Neural progenitor cell (in vitro differentiated cells): ENCODE measurements around the gene TMC7. TPM values are rescaled to one million over a fixed set of nuclear protein-coding genes. Genes with fewer than 3 reads are reported as not detected.
A peak's percentile ranks its signal among the peaks of the same experiment; 100 is the strongest.

Experiments
- DNase-seq: peaks from one replicate; pipeline ENCODE4 v3.0.0-alpha.2; 2016; ENCODE audit warnings: low spot score
- H2AFZ ChIP-seq: fragments of 200-600 bp; sonication (generic); replicated peaks from 2 replicates; pipeline ENCODE4 v1.6.1; 2016; ENCODE audit warnings: antibody characterized with exemption
- H3F3A ChIP-seq: fragments of 200-600 bp; sonication (generic); 2 replicates; pipeline ENCODE4 v1.6.1; 2016; ENCODE audit warnings: antibody characterized with exemption, low read depth
- H3K27ac ChIP-seq: fragments of 200-600 bp; sonication (generic); 2 replicates; pipeline ENCODE4 v1.5.1; 2016; ENCODE audit warnings: mild to moderate bottlenecking
- H3K27me3 ChIP-seq: fragments of 200-600 bp; sonication (generic); 2 replicates; pipeline ENCODE4 v1.6.1; 2016; ENCODE audit warnings: mild to moderate bottlenecking, moderate library complexity
- H3K36me3 ChIP-seq: fragments of 200-600 bp; sonication (generic); 2 replicates; pipeline ENCODE4 v1.5.1; 2016
- H3K4me1 ChIP-seq: fragments of 200-600 bp; sonication (generic); 2 replicates; pipeline ENCODE4 v1.6.1; 2016; ENCODE audit warnings: mixed run types
- H3K4me2 ChIP-seq: fragments of 200-600 bp; sonication (generic); 2 replicates; pipeline ENCODE4 v1.6.1; 2016
- H3K4me3 ChIP-seq: fragments of 200-600 bp; sonication (generic); 2 replicates; pipeline ENCODE4 v1.5.1; 2016
- H3K79me2 ChIP-seq: fragments of 200-600 bp; sonication (generic); 2 replicates; pipeline ENCODE4 v1.6.1; 2016; ENCODE audit warnings: low read depth
- H3K9ac ChIP-seq: fragments of 200-600 bp; sonication (generic); 2 replicates; pipeline ENCODE4 v1.6.1; 2016
- H3K9me3 ChIP-seq: fragments of 200-600 bp; sonication (generic); 2 replicates; pipeline ENCODE4 v1.5.1; 2016; ENCODE audit warnings: low read depth
- H4K20me1 ChIP-seq: fragments of 200-600 bp; sonication (generic); 2 replicates; pipeline ENCODE4 v1.6.1; 2016; ENCODE audit warnings: low read depth
- H3K27ac Mint-ChIP-seq: 3 replicates; pipeline ENCODE4 v1.8.0; 2021; ENCODE audit warnings: mixed read lengths
- H3K27me3 Mint-ChIP-seq: 2 replicates; pipeline ENCODE4 v1.8.0; 2022; ENCODE audit warnings: low read depth, mild to moderate bottlenecking, inconsistent platforms, moderate library complexity, mixed read lengths; ENCODE audit not compliant: insufficient read depth
- H3K36me3 Mint-ChIP-seq: 3 replicates; pipeline ENCODE4 v1.8.0; 2021; ENCODE audit warnings: mixed read lengths
- H3K4me1 Mint-ChIP-seq: 3 replicates; pipeline ENCODE4 v1.8.0; 2021; ENCODE audit warnings: mixed read lengths
- H3K4me3 Mint-ChIP-seq: 3 replicates; pipeline ENCODE4 v1.8.0; 2021; ENCODE audit warnings: mild to moderate bottlenecking, moderate library complexity, mixed read lengths
- H3K9me3 Mint-ChIP-seq: 3 replicates; pipeline ENCODE4 v1.8.0; 2020; ENCODE audit warnings: mixed read lengths
- CTCF ChIP-seq: fragments of 200-600 bp; sonication (generic); IDR thresholded peaks from 2 replicates; pipeline ENCODE4 v1.5.1; 2017; ENCODE audit warnings: antibody characterized with exemption, mild to moderate bottlenecking
- EZH2 ChIP-seq: fragments of 200-600 bp; sonication (generic); IDR thresholded peaks from 2 replicates; pipeline ENCODE4 v1.6.1; 2017; ENCODE audit warnings: antibody characterized with exemption, mild to moderate bottlenecking, moderate library complexity
- EZH2phosphoT487 ChIP-seq: fragments of 200-600 bp; sonication (generic); IDR thresholded peaks from 2 replicates; pipeline ENCODE4 v1.6.1; 2017; ENCODE audit warnings: antibody characterized with exemption
- total RNA-seq: library from RNA; depleted of rRNA; stranded (reverse); fragments of >200 nt; gene quantifications from 2 replicates; pipeline ENCODE4 v1.2.3, GENCODE V29; 2015; ENCODE audit warnings: low replicate concordance

The TMC7 gene
- total RNA-seq, 1 donor from 2014 or later = 8.2 TPM

DNA sequence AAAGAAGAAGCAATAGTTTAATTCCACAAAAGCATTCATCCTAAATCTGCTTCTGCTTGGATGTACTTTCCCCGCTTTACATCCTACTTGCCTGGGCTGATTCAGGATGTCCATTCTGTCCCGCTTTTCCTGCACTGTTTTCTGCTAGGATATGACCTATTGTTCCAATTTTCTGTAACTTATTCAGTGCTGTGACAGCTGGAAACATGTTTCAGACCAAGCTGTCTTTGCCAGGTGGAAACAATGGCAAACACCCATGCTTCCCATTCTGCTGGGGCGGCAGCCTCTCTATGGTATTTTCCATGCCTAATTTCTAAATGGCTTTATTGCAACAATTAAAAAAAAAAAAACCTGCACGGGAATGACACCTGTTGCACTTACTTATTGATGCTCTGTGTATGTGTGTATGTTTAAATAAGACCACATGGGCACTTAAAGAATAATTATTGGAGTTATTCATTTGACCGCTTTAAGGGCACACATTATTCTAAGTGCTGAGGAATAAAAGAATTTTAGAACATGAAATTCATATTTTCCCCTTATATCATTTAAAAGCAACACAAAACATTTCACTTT is 104.7 kb downstream of the TMC7 start:
- no peak for DNase-seq
- no peaks in the 10 kb centered on the region for H3K4me1 ChIP-seq
- no peaks in the 10 kb centered on the region for H3F3A ChIP-seq
- H3K79me2 ChIP-seq = no peaks in the 10 kb centered on the region
- Mint-ChIP-seq H3K4me3 (no peak overlapping the region), H3K27ac (no peak overlapping the region), H3K36me3 (no peaks in the 10 kb centered on the region), H3K9me3 (peaks cover 2% of the 10 kb centered on the region), H3K4me1 (peaks cover 2% of the 10 kb centered on the region), H3K27me3 (peaks cover 5% of the 10 kb centered on the region)
- H3K36me3 ChIP-seq = no peaks in the 10 kb centered on the region
- no peak overlapping the region for H2AFZ ChIP-seq
- H3K27me3 ChIP-seq = peaks cover 24% of the 10 kb centered on the region
- no peaks in the 10 kb centered on the region for H4K20me1 ChIP-seq
- H3K4me2 ChIP-seq = no peak overlapping the region
- H3K4me3 ChIP-seq = no peak overlapping the region
- no peak overlapping the region for H3K27ac ChIP-seq
- H3K9me3 ChIP-seq = no peaks in the 10 kb centered on the region
- no peak overlapping the region for H3K9ac ChIP-seq
- no peak for TF ChIP-seq EZH2phosphoT487
- no peak for TF ChIP-seq EZH2
- no peak for TF ChIP-seq CTCF

GRCh38 chr16:19089410-19089955 is 105.7 kb downstream of the TMC7 start:
- TF ChIP-seq EZH2 = no peak
- no peak for TF ChIP-seq CTCF
- no peak for TF ChIP-seq EZH2phosphoT487
- Mint-ChIP-seq H3K9me3 (peaks cover 2% of the 10 kb centered on the region), H3K4me3 (peak overlapping the region; percentile 11), H3K27ac (peak overlapping the region; percentile 86), H3K27me3 (peaks cover 5% of the 10 kb centered on the region), H3K36me3 (no peaks in the 10 kb centered on the region), H3K4me1 (peaks cover 2% of the 10 kb centered on the region)
- Histone ChIP-seq H3K27ac (no peak overlapping the region), H3K9me3 (no peaks in the 10 kb centered on the region), H3K9ac (no peak overlapping the region), H3K27me3 (peaks cover 24% of the 10 kb centered on the region), H3F3A (no peaks in the 10 kb centered on the region), H3K4me1 (no peaks in the 10 kb centered on the region), H3K36me3 (no peaks in the 10 kb centered on the region), H3K4me2 (no peak overlapping the region), H2AFZ (no peak overlapping the region), H3K79me2 (no peaks in the 10 kb centered on the region), H3K4me3 (no peak overlapping the region), H4K20me1 (no peaks in the 10 kb centered on the region)
- DNase-seq = no peak

- Histone ChIP-seq H3K79me2 (no peaks in the 10 kb centered on the region), H3F3A (no peaks in the 10 kb centered on the region), H4K20me1 (no peaks in the 10 kb centered on the region), H3K9ac (no peak overlapping the region), H3K4me1 (no peaks in the 10 kb centered on the region), H3K4me2 (no peak overlapping the region), H3K36me3 (no peaks in the 10 kb centered on the region), H2AFZ (no peak overlapping the region), H3K4me3 (no peak overlapping the region), H3K27ac (no peak overlapping the region), H3K9me3 (no peaks in the 10 kb centered on the region), H3K27me3 (peaks cover 9% of the 10 kb centered on the region)
- Mint-ChIP-seq H3K27ac (no peak overlapping the region), H3K4me1 (peaks cover 2% of the 10 kb centered on the region), H3K36me3 (no peaks in the 10 kb centered on the region), H3K9me3 (peaks cover 2% of the 10 kb centered on the region), H3K27me3 (peaks cover 5% of the 10 kb centered on the region), H3K4me3 (no peak overlapping the region)
- no peak for DNase-seq
- TF ChIP-seq EZH2phosphoT487 = no peak
- no peak for TF ChIP-seq CTCF
- no peak for TF ChIP-seq EZH2
These were observed 107.2 kb downstream of the TMC7 start for GRCh38 chr16:19090916-19091315.
